Endothelial cell of umbilical vein (primary cell): ENCODE results near the gene FXYD6. TPM values are rescaled to one million over a fixed set of nuclear protein-coding genes. Genes with fewer than 3 reads are reported as not detected.

Experiments used
- BruUV-seq: library from RNA; stranded (reverse); fragments of 400-500 nt; replicated peaks from 2 replicates; lab custom pipeline; 2021; lab: Mats Ljungman, UMichigan
- CTCF ChIA-PET: fragments of 300-600, 350-600 bp; sonication (Branson Sonifier 250); formaldehyde crosslinking; loops from one replicate; lab custom pipeline; 2021; ENCODE audit warnings: antibody characterized with exemption, inconsistent platforms; lab: Charles Lee
- POLR2A ChIA-PET: fragments of 300-600, 350-600 bp; sonication (Branson Sonifier 250); formaldehyde crosslinking; loops from one replicate; lab custom pipeline; 2021; ENCODE audit warnings: antibody characterized with exemption, inconsistent platforms; lab: Charles Lee
- DNase-seq: peaks from one replicate; pipeline ENCODE4 v3.0.0-alpha.2; 2011; ENCODE audit warnings: low read depth, low spot score
- FAIRE-seq: peaks from 2 replicates; lab custom pipeline; 2011; peaks lifted over from hg19 to GRCh38; lab: Jason Lieb, UNC
- H2AFZ ChIP-seq: 2 replicates; pipeline ENCODE4 v1.6.0; 2012; ENCODE audit warnings: low read depth, low read length, control low read depth, inconsistent platforms
- H3K27ac ChIP-seq: 2 replicates; pipeline ENCODE4 v1.5.1; 2011; ENCODE audit warnings: low read depth, mild to moderate bottlenecking, control low read depth, low read length, moderate library complexity; ENCODE audit not compliant: insufficient read depth
- H3K27me3 ChIP-seq, 2 experiments: 2 replicates each; pipeline versions ENCODE4 v1.6.0 to v1.6.1; 2011; ENCODE audit warnings: low read length in 2 of 2, mixed read lengths in 1 of 2; ENCODE audit not compliant: control insufficient read depth in 2 of 2, insufficient read depth in 2 of 2
- H3K36me3 ChIP-seq, 2 experiments: 2 replicates in 1 of 2; 3 replicates in 1 of 2; pipeline ENCODE4 v1.5.1; 2011; ENCODE audit warnings: low read length in 2 of 2, mild to moderate bottlenecking in 1 of 2, moderate library complexity in 1 of 2; ENCODE audit not compliant: control insufficient read depth in 2 of 2, insufficient read depth in 2 of 2; ENCODE audit errors: extremely low read depth in 1 of 2
- H3K4me1 ChIP-seq: 3 replicates; pipeline ENCODE4 v1.5.1; 2011; ENCODE audit warnings: mild to moderate bottlenecking, low read length; ENCODE audit not compliant: control insufficient read depth, insufficient read depth; ENCODE audit errors: extremely low read depth
- H3K4me2 ChIP-seq: 2 replicates; pipeline ENCODE4 v1.6.1; 2011; ENCODE audit warnings: low read length, control low read depth, mixed read lengths; ENCODE audit not compliant: insufficient read depth
- H3K4me3 ChIP-seq, 3 experiments: fragments of 200-600 bp in 1 of 3; sonication (generic), shearing (Covaris generic) in 1 of 3; replicated peaks in 1 of 3; 2 replicates each; pipeline ENCODE4 v1.5.1; 2011 to 2016; ENCODE audit warnings: control low read depth in 3 of 3, low read length in 3 of 3, mild to moderate bottlenecking in 2 of 3, inconsistent platforms in 1 of 3, low read depth in 1 of 3, moderate library complexity in 1 of 3; ENCODE audit not compliant: insufficient read depth in 1 of 3
- H3K79me2 ChIP-seq: 2 replicates; pipeline ENCODE4 v1.6.0; 2012; ENCODE audit warnings: low read length, inconsistent platforms; ENCODE audit not compliant: control insufficient read depth, insufficient read depth
- H3K9ac ChIP-seq: replicated peaks from 2 replicates; pipeline ENCODE3; 2011; ENCODE audit warnings: low read length, control low read depth; ENCODE audit not compliant: insufficient read depth; ENCODE audit errors: extremely low read depth
- H3K9me1 ChIP-seq: replicated peaks from 3 replicates; pipeline ENCODE4 v1.6.0; 2011; ENCODE audit warnings: mild to moderate bottlenecking, low read length; ENCODE audit not compliant: control insufficient read depth, insufficient read depth; ENCODE audit errors: extremely low read depth
- H3K9me3 ChIP-seq: replicated peaks from 2 replicates; pipeline ENCODE4 v1.5.1; 2012; ENCODE audit warnings: low read length, inconsistent platforms; ENCODE audit not compliant: control insufficient read depth, insufficient read depth
- H4K20me1 ChIP-seq: replicated peaks from 2 replicates; pipeline ENCODE3; 2011; ENCODE audit warnings: mild to moderate bottlenecking, low read length; ENCODE audit not compliant: control insufficient read depth, insufficient read depth; ENCODE audit errors: extremely low read depth
- EZH2 ChIP-seq: IDR thresholded peaks from 2 replicates; pipeline ENCODE4 v1.6.1; 2012; ENCODE audit warnings: borderline replicate concordance, low read depth, mild to moderate bottlenecking, moderate library complexity, low read length, inconsistent platforms; ENCODE audit not compliant: severe bottlenecking
- FOS ChIP-seq: IDR thresholded peaks from 2 replicates; pipeline ENCODE4 v1.6.1; 2011; ENCODE audit warnings: mild to moderate bottlenecking, low read length, moderate library complexity, borderline replicate concordance; ENCODE audit not compliant: insufficient read depth
- dilution Hi-C: fragments of 300-500 bp; cut with MboI; formaldehyde crosslinking; loops from one replicate; pipeline ENCODE4 v1.15.0; 2019; ENCODE audit warnings: low sequenced_read_pairs; ENCODE audit not compliant: extremely low pct_ligation_motif_present
- intact Hi-C: fragments of 100-400 bp; cut with micrococcal nuclease; formaldehyde crosslinking; loops from one replicate; pipeline ENCODE4 v1.10.0; 2022
- polyA plus RNA-seq, 4 experiments: library from polyadenylated mRNA; depleted of rRNA in 3 of 4; stranded (reverse) in 3 of 4; unstranded in 1 of 4; fragments of >200 nt; gene quantifications; 2 replicates each; pipeline versions ENCODE4 v1.2.1 to v1.2.3, GENCODE V29; 2011 to 2012; ENCODE audit warnings: missing spikeins in 1 of 4
- total RNA-seq: library from RNA; stranded (reverse); gene quantifications from 2 replicates; pipeline ENCODE4 v1.2.3, GENCODE V29; 2021
- TF ChIP-seq, protein P1 (sequence below), 2 donors: IDR thresholded peaks; 1 replicate in 1 of 2; 2 replicates in 1 of 2; pipeline ENCODE4 v1.5.1; 2011; ENCODE audit warnings: low read length in 2 of 2, mild to moderate bottlenecking in 2 of 2, moderate library complexity in 2 of 2, control low read depth in 1 of 2, inconsistent platforms in 1 of 2, low read depth in 1 of 2; ENCODE audit not compliant: insufficient read depth in 1 of 2; ENCODE audit errors: extremely low read depth in 1 of 2

Gene FXYD6
- total and polyA plus RNA-seq, 2 donors (not counting 3 experiments of a cell fraction or from before 2014, with no cell fraction given): 1.4 to 8.7 TPM

DNA sequence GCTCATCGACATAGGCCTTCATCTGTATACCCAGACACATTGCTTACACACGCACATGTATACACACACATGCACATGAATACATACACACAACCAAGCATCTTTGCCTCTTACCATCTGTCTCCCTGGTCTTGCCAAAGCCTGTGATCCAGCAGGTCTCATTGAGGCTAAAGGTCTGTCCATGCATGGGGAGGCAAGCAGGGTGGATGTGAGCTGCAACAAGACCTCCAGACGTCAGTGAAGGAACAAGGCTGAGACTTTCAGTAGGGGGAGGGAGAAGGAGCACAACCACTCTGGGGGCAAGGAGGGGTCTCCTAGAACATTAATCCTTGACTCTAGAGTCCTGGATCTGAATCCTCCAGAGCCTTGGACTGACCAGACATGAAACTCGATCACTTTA lies 29.1 kb upstream of the FXYD6 start:
- H3K4me1 ChIP-seq: peaks cover 5% of the 10 kb centered on the region
- no peaks in the 10 kb centered on the region for H3K9me3 ChIP-seq
- H3K36me3 ChIP-seq: no peaks in the 10 kb centered on the region
- CTCF ChIA-PET: interaction anchor here (0.7 to 2.9 kb wide), 12 partner anchors 14 to 97 kb away, joined by 3 to 46 read pairs (median 10); no protein-coding TSS in a partner anchor
- H3K9me1 ChIP-seq: no peaks in the 10 kb centered on the region
- POLR2A ChIA-PET: no interaction called here
- no peaks in the 10 kb centered on the region for H4K20me1 ChIP-seq
- DNase-seq (no peak), FAIRE-seq (no peak)
- intact Hi-C loops (no loop called here), dilution Hi-C loops (no loop called here)
- no peak overlapping the region for H3K9ac ChIP-seq
- BruUV-seq: no TSS peak
- no peak overlapping the region for H3K27ac ChIP-seq
- no peak overlapping the region for H3K4me2 ChIP-seq
- no peak overlapping the region for H2AFZ ChIP-seq
- TF ChIP-seq EZH2 (no peak), FOS (no peak)
- TF ChIP-seq, protein P1, sequence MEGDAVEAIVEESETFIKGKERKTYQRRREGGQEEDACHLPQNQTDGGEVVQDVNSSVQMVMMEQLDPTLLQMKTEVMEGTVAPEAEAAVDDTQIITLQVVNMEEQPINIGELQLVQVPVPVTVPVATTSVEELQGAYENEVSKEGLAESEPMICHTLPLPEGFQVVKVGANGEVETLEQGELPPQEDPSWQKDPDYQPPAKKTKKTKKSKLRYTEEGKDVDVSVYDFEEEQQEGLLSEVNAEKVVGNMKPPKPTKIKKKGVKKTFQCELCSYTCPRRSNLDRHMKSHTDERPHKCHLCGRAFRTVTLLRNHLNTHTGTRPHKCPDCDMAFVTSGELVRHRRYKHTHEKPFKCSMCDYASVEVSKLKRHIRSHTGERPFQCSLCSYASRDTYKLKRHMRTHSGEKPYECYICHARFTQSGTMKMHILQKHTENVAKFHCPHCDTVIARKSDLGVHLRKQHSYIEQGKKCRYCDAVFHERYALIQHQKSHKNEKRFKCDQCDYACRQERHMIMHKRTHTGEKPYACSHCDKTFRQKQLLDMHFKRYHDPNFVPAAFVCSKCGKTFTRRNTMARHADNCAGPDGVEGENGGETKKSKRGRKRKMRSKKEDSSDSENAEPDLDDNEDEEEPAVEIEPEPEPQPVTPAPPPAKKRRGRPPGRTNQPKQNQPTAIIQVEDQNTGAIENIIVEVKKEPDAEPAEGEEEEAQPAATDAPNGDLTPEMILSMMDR (IDR thresholded peaks at IDR 0.05; ENCODE audit: extremely low read depth in 1 of 2, insufficient read depth in 1 of 2, low read depth in 1 of 2, low read length in 2 of 2): no peak
- H3K27me3 ChIP-seq: no peaks in the 10 kb centered on the region
- H3K4me3 ChIP-seq: no peak overlapping the region
- no peaks in the 10 kb centered on the region for H3K79me2 ChIP-seq
